Activated naive CD4-positive, alpha-beta T cell treated with Interleukin-2 at 50 U/mL for 16 hours (primary cell): ENCODE data around the gene SH3PXD2A.

ENCODE experiments used
- DNase-seq: peaks from one replicate; pipeline ENCODE4 v3.0.0-alpha.2; 2020

The SH3PXD2A gene

GRCh38 chr10:103552856-103553742 is 302.3 kb downstream of the SH3PXD2A start:
- DNase-seq = no peak

- DNase-seq = no peak
Measured at GRCh38 chr10:103551619-103552602, 303.5 kb downstream of the SH3PXD2A start.

GRCh38 chr10:103550229-103550628 is 305.1 kb downstream of the SH3PXD2A start:
- no peak for DNase-seq

GRCh38 chr10:103549349-103549685 is 306.1 kb downstream of the SH3PXD2A start:
- no peak for DNase-seq

GRCh38 chr10:103548581-103549348 is 306.6 kb downstream of the SH3PXD2A start:
- DNase-seq = no peak

GRCh38 chr10:103548006-103548405 is 307.4 kb downstream of the SH3PXD2A start:
- DNase-seq = no peak

- DNase-seq = no peak
Measured at GRCh38 chr10:103547391-103547946, 307.9 kb downstream of the SH3PXD2A start.

- no peak for DNase-seq
Measured at GRCh38 chr10:103546401-103546800, 309.0 kb downstream of the SH3PXD2A start.

GRCh38 chr10:103545771-103546281 is 309.6 kb downstream of the SH3PXD2A start:
- DNase-seq = no peak

GRCh38 chr10:103545366-103545765 is 310.0 kb downstream of the SH3PXD2A start:
- DNase-seq = no peak

GRCh38 chr10:103544657-103545310 is 310.6 kb downstream of the SH3PXD2A start:
- no peak for DNase-seq
